Measurements from ENCODE around the gene RAC2. TPM values are rescaled to one million over a fixed set of nuclear protein-coding genes. Genes with fewer than 3 reads are reported as not detected.

The RAC2 gene
- total RNA-seq, 4 donors from 2014 or later, result 2.6 to 8.6 (median 6.7) TPM

GRCh38 chr22:37249986-37250385, 5.9 kb upstream of the RAC2 start:
- TF ChIP-seq CTCF (IDR thresholded peaks at IDR 0.05) (no peak), POLR2A (IDR thresholded peaks at IDR 0.05) (no peak)
- 76% methylated on average over 12 of the region's 12 CpGs for WGBS, 2 donors
- intact Hi-C loops (cut with DNase I; ENCODE audit: low total_unique reads), result no loop called here
- H3K4me3 ChIP-seq (ENCODE audit: low read depth, poor library complexity, severe bottlenecking), result no peak overlapping the region
- no peak for DNase-seq (ENCODE audit: low spot score in 2 of 2)

GRCh38 chr22:37248251-37248650, 4.2 kb upstream of the RAC2 start:
- no peak overlapping the region for H3K4me3 ChIP-seq (ENCODE audit: low read depth, poor library complexity, severe bottlenecking)
- DNase-seq (ENCODE audit: low spot score in 2 of 2), result no peak
- intact Hi-C loops (cut with DNase I; ENCODE audit: low total_unique reads), result no loop called here
- 62 to 65% methylated on average over 6 of the region's 6 CpGs for WGBS, 2 donors
- TF ChIP-seq POLR2A (IDR thresholded peaks at IDR 0.05) (no peak), CTCF (IDR thresholded peaks at IDR 0.05) (no peak)

- 66 to 71% methylated on average over 6 of the region's 6 CpGs for WGBS, 2 donors
- no peak for TF ChIP-seq CTCF (IDR thresholded peaks at IDR 0.05)
- no peak for TF ChIP-seq POLR2A (IDR thresholded peaks at IDR 0.05)
- DNase-seq (ENCODE audit: low spot score in 2 of 2), result no peak
- intact Hi-C loops (cut with DNase I; ENCODE audit: low total_unique reads), result no loop called here
- no peak overlapping the region for H3K4me3 ChIP-seq (ENCODE audit: low read depth, poor library complexity, severe bottlenecking)
Measured at GRCh38 chr22:37245740-37246139, 1.7 kb upstream of the RAC2 start.

GRCh38 chr22:37244922-37245722, 1.1 kb upstream of the RAC2 start:
- no peak for TF ChIP-seq POLR2A (IDR thresholded peaks at IDR 0.05)
- no peak for TF ChIP-seq CTCF (IDR thresholded peaks at IDR 0.05)
- DNase-seq (ENCODE audit: low spot score in 2 of 2), result no peak
- H3K4me3 ChIP-seq (ENCODE audit: low read depth, poor library complexity, severe bottlenecking), result no peak overlapping the region
- WGBS, 2 donors, result 69 to 70% methylated on average over 22 of the region's 22 CpGs
- intact Hi-C loops (cut with DNase I; ENCODE audit: low total_unique reads), result no loop called here

- H3K4me3 ChIP-seq (ENCODE audit: low read depth, poor library complexity, severe bottlenecking), result peak overlapping the region; percentile 4
- TF ChIP-seq POLR2A (IDR thresholded peaks at IDR 0.05), result no peak
- no peak for TF ChIP-seq CTCF (IDR thresholded peaks at IDR 0.05)
- WGBS, 2 donors, result 29 to 30% methylated on average over 8 to 9 of the region's 12 CpGs
- no peak for DNase-seq (ENCODE audit: low spot score in 2 of 2)
- intact Hi-C loops (cut with DNase I; ENCODE audit: low total_unique reads), result no loop called here
Measured at GRCh38 chr22:37243402-37244113, 511 bp downstream of the RAC2 start.
